Endodermal cell (in vitro differentiated cells): ENCODE measurements around the gene FTSJ1. TPM values are rescaled to one million over a fixed set of nuclear protein-coding genes. Genes with fewer than 3 reads are reported as not detected.
"Not testable (repeated sequence)": the region's sequence is repeated elsewhere in the genome, so short reads cannot be mapped to it uniquely, and the experiment has no call there.

Experiments
- DNase-seq: peaks from one replicate; pipeline ENCODE4 v3.0.0-alpha.2; 2017
- H3K27ac ChIP-seq: 2 replicates; pipeline ENCODE4 v1.5.1; 2013; ENCODE audit warnings: mild to moderate bottlenecking, low read depth, low read length, moderate library complexity
- H3K27me3 ChIP-seq: 2 replicates; pipeline ENCODE4 v1.6.1; 2013; ENCODE audit warnings: mild to moderate bottlenecking, low read length, moderate library complexity; ENCODE audit not compliant: insufficient read depth, control insufficient read depth, poor library complexity, severe bottlenecking
- H3K36me3 ChIP-seq: 2 replicates; pipeline ENCODE4 v1.7.0; 2013; ENCODE audit warnings: mild to moderate bottlenecking, low read length, moderate library complexity; ENCODE audit not compliant: control insufficient read depth, insufficient read depth
- H3K4me1 ChIP-seq: one replicate; pipeline ENCODE4 v1.7.0; 2013; ENCODE audit warnings: low read length; ENCODE audit not compliant: control insufficient read depth, insufficient read depth
- H3K4me3 ChIP-seq: 2 replicates; pipeline ENCODE4 v1.5.1; 2013; ENCODE audit warnings: mild to moderate bottlenecking, low read length, moderate library complexity
- H3K9ac ChIP-seq: 2 replicates; pipeline ENCODE4 v1.6.1; 2013; ENCODE audit warnings: mild to moderate bottlenecking, low read length, moderate library complexity; ENCODE audit not compliant: poor library complexity, severe bottlenecking; ENCODE audit errors: extremely low read depth
- H3K9me3 ChIP-seq: 2 replicates; pipeline ENCODE4 v1.6.1; 2013; ENCODE audit warnings: mild to moderate bottlenecking, low read length, moderate library complexity; ENCODE audit not compliant: control insufficient read depth
- H3K27ac Mint-ChIP-seq: 2 replicates; pipeline ENCODE4 v1.8.0; 2020; ENCODE audit warnings: mixed read lengths
- H3K27me3 Mint-ChIP-seq: 2 replicates; pipeline ENCODE4 v1.8.0; 2021; ENCODE audit warnings: mild to moderate bottlenecking, mixed read lengths; ENCODE audit not compliant: insufficient read depth
- H3K36me3 Mint-ChIP-seq: 2 replicates; pipeline ENCODE4 v1.8.0; 2020; ENCODE audit warnings: low read depth, mixed read lengths
- H3K4me1 Mint-ChIP-seq: 2 replicates; pipeline ENCODE4 v1.8.0; 2020; ENCODE audit warnings: mixed read lengths
- H3K4me3 Mint-ChIP-seq: 2 replicates; pipeline ENCODE4 v1.8.0; 2020; ENCODE audit warnings: mild to moderate bottlenecking, moderate library complexity, mixed read lengths
- H3K9me3 Mint-ChIP-seq: 2 replicates; pipeline ENCODE4 v1.8.0; 2020; ENCODE audit warnings: mild to moderate bottlenecking, mixed read lengths
- WGBS, 2 experiments: methylation state at CpG; one replicate each; pipeline versions ENCODE4 v1.1.5 to v1.1.7; 2013; ENCODE audit warnings: missing lambda C conversion rate in 2 of 2, mixed read lengths in 1 of 2; ENCODE audit not compliant: insufficient coverage in 1 of 2, insufficient read length in 1 of 2; 5-methylcytosine and 5-hydroxymethylcytosine counted together
- total RNA-seq, 2 donors: library from RNA; stranded (reverse); fragmentation: NEBNext Ultra II Directional in 1 of 2; extraction: Animal tissue kit (Norgen Biotek cat#: 25700) in 1 of 2; gene quantifications; 2 replicates in 1 of 2; 3 replicates in 1 of 2; pipeline ENCODE4 v1.2.1, GENCODE V29; 2021
- TF ChIP-seq, protein P1 (sequence below): fragments of 200-600 bp; sonication (generic); conservative IDR thresholded peaks from 2 replicates; pipeline ENCODE4 v1.5.0; 2021; ENCODE audit warnings: antibody characterized with exemption, mild to moderate bottlenecking

The FTSJ1 gene
- total RNA-seq, 2 donors from 2014 or later = 47.3 to 54.3 TPM

- H3K4me1 Mint-ChIP-seq = no peaks in the 10 kb centered on the region
- no peak for DNase-seq
- H3K9ac ChIP-seq = no peak overlapping the region
- peaks cover 32% of the 10 kb centered on the region for H3K36me3 Mint-ChIP-seq
- H3K4me3 ChIP-seq = no peak overlapping the region
- H3K27ac Mint-ChIP-seq = no peak overlapping the region
- H3K4me1 ChIP-seq = no peaks in the 10 kb centered on the region
- TF ChIP-seq, protein P1, sequence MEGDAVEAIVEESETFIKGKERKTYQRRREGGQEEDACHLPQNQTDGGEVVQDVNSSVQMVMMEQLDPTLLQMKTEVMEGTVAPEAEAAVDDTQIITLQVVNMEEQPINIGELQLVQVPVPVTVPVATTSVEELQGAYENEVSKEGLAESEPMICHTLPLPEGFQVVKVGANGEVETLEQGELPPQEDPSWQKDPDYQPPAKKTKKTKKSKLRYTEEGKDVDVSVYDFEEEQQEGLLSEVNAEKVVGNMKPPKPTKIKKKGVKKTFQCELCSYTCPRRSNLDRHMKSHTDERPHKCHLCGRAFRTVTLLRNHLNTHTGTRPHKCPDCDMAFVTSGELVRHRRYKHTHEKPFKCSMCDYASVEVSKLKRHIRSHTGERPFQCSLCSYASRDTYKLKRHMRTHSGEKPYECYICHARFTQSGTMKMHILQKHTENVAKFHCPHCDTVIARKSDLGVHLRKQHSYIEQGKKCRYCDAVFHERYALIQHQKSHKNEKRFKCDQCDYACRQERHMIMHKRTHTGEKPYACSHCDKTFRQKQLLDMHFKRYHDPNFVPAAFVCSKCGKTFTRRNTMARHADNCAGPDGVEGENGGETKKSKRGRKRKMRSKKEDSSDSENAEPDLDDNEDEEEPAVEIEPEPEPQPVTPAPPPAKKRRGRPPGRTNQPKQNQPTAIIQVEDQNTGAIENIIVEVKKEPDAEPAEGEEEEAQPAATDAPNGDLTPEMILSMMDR = no peak
- H3K27me3 Mint-ChIP-seq = no peaks in the 10 kb centered on the region
- H3K9me3 Mint-ChIP-seq = peaks cover 53% of the 10 kb centered on the region
- WGBS, 2 experiments = 96% methylated on average over 11 of the region's 12 CpGs; no CpG with 5 or more reads in 1 of the 2 experiments
- no peaks in the 10 kb centered on the region for H3K9me3 ChIP-seq
- H3K4me3 Mint-ChIP-seq = peak overlapping the region; percentile 38
- H3K27me3 ChIP-seq = no peaks in the 10 kb centered on the region
- peaks cover 43% of the 10 kb centered on the region for H3K36me3 ChIP-seq
- no peak overlapping the region for H3K27ac ChIP-seq
Measured at GRCh38 chrX:48523682-48524081, 47.7 kb downstream of the FTSJ1 start.

DNA sequence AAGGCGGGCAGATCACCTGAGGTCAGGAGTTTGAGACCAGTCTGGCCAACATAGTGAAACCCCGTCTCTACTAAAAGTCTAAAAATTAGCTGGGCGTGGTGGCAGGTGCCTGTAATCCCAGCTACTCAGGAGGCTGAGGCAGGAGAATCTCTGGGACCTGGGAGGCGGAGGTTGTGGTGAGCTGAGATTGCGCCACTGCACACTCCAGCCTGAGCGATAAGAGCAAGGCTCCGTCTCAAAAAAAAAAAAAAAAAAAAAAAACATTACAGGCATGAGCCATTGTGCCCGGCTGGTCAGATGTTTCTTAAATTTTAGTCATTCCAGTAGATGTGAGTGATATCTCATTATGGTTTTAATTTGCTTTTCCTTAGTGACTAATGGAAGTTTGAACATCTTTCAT is 49.9 kb downstream of the FTSJ1 start:
- not testable (repeated sequence) for H3K4me1 ChIP-seq, H3K9ac ChIP-seq, H3K27ac Mint-ChIP-seq, H3K4me3 Mint-ChIP-seq, DNase-seq, H3K27me3 ChIP-seq, H3K27ac ChIP-seq, H3K4me1 Mint-ChIP-seq, H3K4me3 ChIP-seq, H3K27me3 Mint-ChIP-seq, H3K9me3 ChIP-seq
- peaks cover 37% of the 10 kb centered on the region for H3K36me3 Mint-ChIP-seq
- H3K9me3 Mint-ChIP-seq = peaks cover 53% of the 10 kb centered on the region
- WGBS, 2 experiments = 98 to 100% methylated on average over 1 to 5 of the region's 8 CpGs
- H3K36me3 ChIP-seq = peaks cover 40% of the 10 kb centered on the region

DNA sequence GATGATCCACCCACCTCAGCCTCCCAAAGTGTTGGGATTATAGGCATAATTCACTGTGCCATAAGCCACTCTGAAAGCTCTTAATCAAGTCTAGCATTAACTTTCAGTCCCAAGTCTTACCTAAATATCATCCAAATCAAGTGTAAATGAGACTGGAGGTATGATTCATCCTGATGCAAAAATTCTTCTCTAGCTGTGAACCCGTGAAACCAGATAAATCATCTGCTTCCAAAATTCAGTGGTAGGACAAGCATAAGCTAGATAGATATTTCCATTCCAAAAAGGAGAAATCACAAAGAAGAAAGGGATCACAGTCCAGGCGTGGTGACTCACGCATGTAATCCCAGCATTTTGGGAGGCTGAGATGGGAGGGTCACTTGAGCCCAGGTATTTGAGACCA is 54.7 kb downstream of the FTSJ1 start:
- DNase-seq = no peak
- H3K9ac ChIP-seq = no peak overlapping the region
- peaks cover 28% of the 10 kb centered on the region for H3K36me3 Mint-ChIP-seq
- H3K4me3 Mint-ChIP-seq = no peak overlapping the region
- TF ChIP-seq, protein P1 = no peak
- no peak overlapping the region for H3K27ac Mint-ChIP-seq
- no peaks in the 10 kb centered on the region for H3K4me1 Mint-ChIP-seq
- H3K4me3 ChIP-seq = no peak overlapping the region
- no peaks in the 10 kb centered on the region for H3K27me3 ChIP-seq
- no peaks in the 10 kb centered on the region for H3K27me3 Mint-ChIP-seq
- no peak overlapping the region for H3K27ac ChIP-seq
- H3K4me1 ChIP-seq = no peaks in the 10 kb centered on the region
- WGBS, 2 experiments = 96% methylated on average over 3 of the region's 3 CpGs; no CpG with 5 or more reads in 1 of the 2 experiments
- peaks cover 22% of the 10 kb centered on the region for H3K36me3 ChIP-seq
- peaks cover 66% of the 10 kb centered on the region for H3K9me3 Mint-ChIP-seq
- H3K9me3 ChIP-seq = no peaks in the 10 kb centered on the region

GRCh38 chrX:48531358-48531959 is 55.5 kb downstream of the FTSJ1 start:
- Mint-ChIP-seq H3K9me3 (peaks cover 62% of the 10 kb centered on the region), H3K36me3 (peaks cover 22% of the 10 kb centered on the region), H3K4me3 (no peak overlapping the region), H3K4me1 (no peaks in the 10 kb centered on the region), H3K27me3 (no peaks in the 10 kb centered on the region), H3K27ac (no peak overlapping the region)
- no peaks in the 10 kb centered on the region for H3K4me1 ChIP-seq
- 92 to 95% methylated on average over 3 to 5 of the region's 5 CpGs for WGBS, 2 experiments
- TF ChIP-seq, protein P1 = no peak
- H3K27ac ChIP-seq = no peak overlapping the region
- no peaks in the 10 kb centered on the region for H3K9me3 ChIP-seq
- H3K4me3 ChIP-seq = no peak overlapping the region
- no peaks in the 10 kb centered on the region for H3K27me3 ChIP-seq
- DNase-seq = no peak
- no peak overlapping the region for H3K9ac ChIP-seq
- peaks cover 18% of the 10 kb centered on the region for H3K36me3 ChIP-seq
